Neural cell (in vitro differentiated cells): Measurements from ENCODE around the gene CIB4. TPM values are rescaled to one million over a fixed set of nuclear protein-coding genes. Genes with fewer than 3 reads are reported as not detected.

Source experiments
- H2AFZ ChIP-seq: fragments of 200-600, 300-800 bp; sonication (generic), shearing (Covaris generic); 2 replicates; pipeline ENCODE4 v1.6.0; 2014; ENCODE audit warnings: low read depth, mild to moderate bottlenecking, antibody characterized with exemption, low read length, moderate library complexity
- H3F3A ChIP-seq: fragments of 200-600 bp; shearing (Covaris generic); 2 replicates; pipeline ENCODE4 v1.6.1; 2016; ENCODE audit warnings: mild to moderate bottlenecking, moderate library complexity, mixed read lengths, antibody characterized with exemption, low read length; ENCODE audit not compliant: insufficient read depth, poor library complexity, severe bottlenecking
- H3K27ac ChIP-seq: fragments of 200-600, 300-800 bp; sonication (generic), shearing (Covaris generic); 2 replicates; pipeline ENCODE4 v1.5.1; 2014; ENCODE audit warnings: mild to moderate bottlenecking, low read length, moderate library complexity
- H3K27me3 ChIP-seq: fragments of 300-800, 200-600 bp; sonication (generic), shearing (Covaris generic); 2 replicates; pipeline ENCODE4 v1.6.0; 2014; ENCODE audit warnings: mild to moderate bottlenecking, low read depth, low read length, moderate library complexity; ENCODE audit not compliant: insufficient read depth
- H3K36me3 ChIP-seq: fragments of 300-800, 200-600 bp; sonication (generic), shearing (Covaris generic); 2 replicates; pipeline ENCODE4 v1.5.1; 2014; ENCODE audit warnings: mild to moderate bottlenecking, antibody characterized with exemption, low read length, moderate library complexity; ENCODE audit not compliant: insufficient read depth
- H3K4me2 ChIP-seq: fragments of 300-800, 200-600 bp; sonication (generic), shearing (Covaris generic); 2 replicates; pipeline ENCODE4 v1.6.0; 2014; ENCODE audit warnings: mild to moderate bottlenecking, low read length
- H3K4me3 ChIP-seq: fragments of 300-800, 200-600 bp; sonication (generic), shearing (Covaris generic); 2 replicates; pipeline ENCODE4 v1.5.1; 2014; ENCODE audit warnings: mild to moderate bottlenecking, low read length, moderate library complexity
- H3K79me2 ChIP-seq: fragments of 200-600 bp; shearing (Covaris generic); replicated peaks from 2 replicates; pipeline ENCODE4 v1.6.0; 2014; ENCODE audit warnings: mild to moderate bottlenecking, low read length, moderate library complexity; ENCODE audit not compliant: insufficient read depth
- H3K9ac ChIP-seq: fragments of 300-800, 200-600 bp; sonication (generic), shearing (Covaris generic); 2 replicates; pipeline ENCODE4 v1.6.1; 2016; ENCODE audit warnings: mild to moderate bottlenecking, low read length, mixed read lengths
- H3K9me2 ChIP-seq: fragments of 200-600 bp; shearing (Covaris generic); 2 replicates; pipeline ENCODE4 v1.6.1; 2016; ENCODE audit warnings: mild to moderate bottlenecking, low read length, mixed read lengths; ENCODE audit not compliant: insufficient read depth
- H3K9me3 ChIP-seq: fragments of 200-600, 300-800 bp; sonication (generic), shearing (Covaris generic); 2 replicates; pipeline ENCODE4 v1.6.1; 2016; ENCODE audit warnings: mild to moderate bottlenecking, mixed run types, low read length, moderate library complexity, mixed read lengths
- H4K20me1 ChIP-seq: fragments of 200-600 bp; shearing (Covaris generic); 2 replicates; pipeline ENCODE4 v1.6.1; 2016; ENCODE audit warnings: mild to moderate bottlenecking, mixed run types; ENCODE audit not compliant: insufficient read depth
- CTCF ChIP-seq: fragments of 450-650 bp; IDR thresholded peaks from 2 replicates; pipeline ENCODE4 v1.5.1; 2014; ENCODE audit warnings: antibody characterized with exemption, mild to moderate bottlenecking, moderate library complexity; ENCODE audit not compliant: poor library complexity, severe bottlenecking
- EP300 ChIP-seq: fragments of 450-650 bp; conservative IDR thresholded peaks from 2 replicates; pipeline ENCODE4 v1.6.1; 2014; ENCODE audit warnings: antibody characterized with exemption, mild to moderate bottlenecking, moderate library complexity; ENCODE audit not compliant: poor library complexity, severe bottlenecking
- EZH2 ChIP-seq: fragments of 200-600, 300-800 bp; shearing (Covaris generic), sonication (generic); IDR thresholded peaks from 2 replicates; pipeline ENCODE4 v1.6.1; 2014; ENCODE audit warnings: antibody characterized with exemption, low read length, borderline replicate concordance, mild to moderate bottlenecking; ENCODE audit not compliant: insufficient read depth, poor library complexity, severe bottlenecking
- MXI1 ChIP-seq: fragments of 450-650 bp; conservative IDR thresholded peaks from 2 replicates; pipeline ENCODE4 v1.6.1; 2014; ENCODE audit warnings: antibody characterized with exemption, mild to moderate bottlenecking; ENCODE audit not compliant: poor library complexity, severe bottlenecking
- POLR2AphosphoS5 ChIP-seq: IDR thresholded peaks from 2 replicates; pipeline ENCODE4 v1.6.1; 2012
- RAD21 ChIP-seq: fragments of 450-650 bp; conservative IDR thresholded peaks from 2 replicates; pipeline ENCODE4 v1.6.1; 2014; ENCODE audit warnings: antibody characterized with exemption, mild to moderate bottlenecking, moderate library complexity
- REST ChIP-seq: IDR thresholded peaks from 2 replicates; pipeline ENCODE4 v1.6.1; 2012; ENCODE audit warnings: borderline replicate concordance
- SMC3 ChIP-seq: fragments of 450-650 bp; conservative IDR thresholded peaks from 2 replicates; pipeline ENCODE4 v1.6.1; 2014; ENCODE audit warnings: antibody characterized with exemption, mild to moderate bottlenecking, moderate library complexity; ENCODE audit not compliant: poor library complexity
- TAF1 ChIP-seq: IDR thresholded peaks from 2 replicates; pipeline ENCODE4 v1.6.1; 2012; ENCODE audit warnings: low read depth
- polyA plus RNA-seq: library from polyadenylated mRNA; depleted of rRNA; stranded (reverse); fragments of >200 nt; gene quantifications from 2 replicates; pipeline ENCODE4 v1.2.3, GENCODE V29; 2014

CIB4 gene
- polyA plus RNA-seq, 1 donor from 2014 or later: not detected

- Histone ChIP-seq H4K20me1 (no peaks in the 10 kb centered on the region), H3K27me3 (no peaks in the 10 kb centered on the region), H3K79me2 (no peaks in the 10 kb centered on the region), H2AFZ (no peak overlapping the region), H3K4me3 (no peak overlapping the region), H3K9ac (no peak overlapping the region), H3F3A (no peaks in the 10 kb centered on the region), H3K9me2 (no peaks in the 10 kb centered on the region), H3K36me3 (no peaks in the 10 kb centered on the region), H3K4me2 (no peak overlapping the region), H3K9me3 (no peaks in the 10 kb centered on the region), H3K27ac (no peak overlapping the region)
- TF ChIP-seq EZH2: no peak
Observed at GRCh38 chr2:26634636-26635230, 6.4 kb downstream of the CIB4 start.

- H3K36me3 ChIP-seq: no peaks in the 10 kb centered on the region
- TF ChIP-seq EZH2 (no peak), MXI1 (no peak), CTCF (no peak), REST (no peak), SMC3 (no peak), RAD21 (no peak), POLR2AphosphoS5 (no peak), EP300 (no peak), TAF1 (no peak)
- H3K9me3 ChIP-seq: no peaks in the 10 kb centered on the region
- H4K20me1 ChIP-seq: no peaks in the 10 kb centered on the region
- H3F3A ChIP-seq: no peaks in the 10 kb centered on the region
- no peak overlapping the region for H3K9ac ChIP-seq
- no peak overlapping the region for H3K27ac ChIP-seq
- no peak overlapping the region for H3K4me2 ChIP-seq
- H2AFZ ChIP-seq: no peak overlapping the region
- H3K27me3 ChIP-seq: no peaks in the 10 kb centered on the region
- H3K9me2 ChIP-seq: no peaks in the 10 kb centered on the region
- H3K4me3 ChIP-seq: no peak overlapping the region
- H3K79me2 ChIP-seq: no peaks in the 10 kb centered on the region
Observed at GRCh38 chr2:26633993-26634595, 7.1 kb downstream of the CIB4 start.
